ENCODE results near the gene ADARB2. TPM values are rescaled to one million over a fixed set of nuclear protein-coding genes. Genes with fewer than 3 reads are reported as not detected.

The ADARB2 gene
- total and polyA plus RNA-seq, 8 donors: 0.41 to 0.92 (median 0.76) TPM

GRCh38 chr10:1483246-1483645 is 254.1 kb downstream of the ADARB2 start:
- DNase-seq (no peak), ATAC-seq (no peak)
- intact Hi-C loops (cut with DNase I): no loop called here
- no peak overlapping the region for H3K27ac ChIP-seq
- no peaks in the 10 kb centered on the region for H3K9me3 ChIP-seq
- H3K4me1 ChIP-seq: no peaks in the 10 kb centered on the region
- no peaks in the 10 kb centered on the region for H3K36me3 ChIP-seq
- H3K27me3 ChIP-seq: no peaks in the 10 kb centered on the region
- H3K4me3 ChIP-seq: no peak overlapping the region
- TF ChIP-seq, protein P1, sequence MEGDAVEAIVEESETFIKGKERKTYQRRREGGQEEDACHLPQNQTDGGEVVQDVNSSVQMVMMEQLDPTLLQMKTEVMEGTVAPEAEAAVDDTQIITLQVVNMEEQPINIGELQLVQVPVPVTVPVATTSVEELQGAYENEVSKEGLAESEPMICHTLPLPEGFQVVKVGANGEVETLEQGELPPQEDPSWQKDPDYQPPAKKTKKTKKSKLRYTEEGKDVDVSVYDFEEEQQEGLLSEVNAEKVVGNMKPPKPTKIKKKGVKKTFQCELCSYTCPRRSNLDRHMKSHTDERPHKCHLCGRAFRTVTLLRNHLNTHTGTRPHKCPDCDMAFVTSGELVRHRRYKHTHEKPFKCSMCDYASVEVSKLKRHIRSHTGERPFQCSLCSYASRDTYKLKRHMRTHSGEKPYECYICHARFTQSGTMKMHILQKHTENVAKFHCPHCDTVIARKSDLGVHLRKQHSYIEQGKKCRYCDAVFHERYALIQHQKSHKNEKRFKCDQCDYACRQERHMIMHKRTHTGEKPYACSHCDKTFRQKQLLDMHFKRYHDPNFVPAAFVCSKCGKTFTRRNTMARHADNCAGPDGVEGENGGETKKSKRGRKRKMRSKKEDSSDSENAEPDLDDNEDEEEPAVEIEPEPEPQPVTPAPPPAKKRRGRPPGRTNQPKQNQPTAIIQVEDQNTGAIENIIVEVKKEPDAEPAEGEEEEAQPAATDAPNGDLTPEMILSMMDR (IDR thresholded peaks at IDR 0.05): no peak

DNA sequence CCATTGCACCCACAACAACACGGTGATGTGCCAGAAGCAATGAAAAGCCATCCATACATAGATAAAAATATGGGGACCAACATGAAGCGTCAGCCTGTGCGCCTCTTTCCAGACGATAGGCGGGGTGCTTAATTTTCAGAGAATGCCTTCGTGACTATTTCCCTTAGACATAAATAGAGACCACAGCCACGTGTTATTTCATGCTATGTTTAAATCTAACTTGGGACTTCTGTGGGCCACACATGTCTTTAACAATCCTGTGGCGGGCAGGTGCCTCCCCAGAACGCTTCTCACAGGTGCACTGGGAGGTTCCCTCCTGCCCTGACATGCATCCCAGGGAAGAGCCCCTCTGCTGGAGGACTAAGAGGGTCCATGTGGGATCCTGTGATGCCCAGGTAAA is 259.7 kb downstream of the ADARB2 start:
- Histone ChIP-seq H3K4me3 (no peak overlapping the region), H3K27ac (no peak overlapping the region), H3K4me1 (no peaks in the 10 kb centered on the region), H3K9me3 (no peaks in the 10 kb centered on the region), H3K36me3 (no peaks in the 10 kb centered on the region), H3K27me3 (peaks cover 0 to 15% of the 10 kb centered on the region in 2 donors)
- TF ChIP-seq, protein P1 (IDR thresholded peaks at IDR 0.05): no peak
- intact Hi-C loops (cut with DNase I): no loop called here
- DNase-seq: no peak
- no peak for ATAC-seq

DNA sequence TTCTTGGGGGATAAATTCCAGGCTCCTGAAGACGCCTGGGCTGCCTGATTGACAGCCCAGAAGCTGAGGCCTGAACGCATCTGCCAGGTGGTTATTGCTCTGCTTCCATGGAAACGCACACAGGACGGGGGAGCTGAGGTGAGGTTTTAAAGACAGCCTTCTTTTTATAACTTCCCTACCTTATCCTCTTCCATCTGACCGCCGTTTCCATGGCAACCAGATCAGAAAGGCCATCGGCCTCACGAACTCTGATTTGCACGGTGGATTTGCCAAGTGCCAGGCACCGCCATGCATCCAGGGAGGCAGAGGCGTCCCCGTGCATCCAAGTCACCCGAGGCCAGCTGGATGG is 260.9 kb downstream of the ADARB2 start:
- no peaks in the 10 kb centered on the region for H3K9me3 ChIP-seq
- H3K4me3 ChIP-seq: no peak overlapping the region
- no peaks in the 10 kb centered on the region for H3K36me3 ChIP-seq
- intact Hi-C loops (cut with DNase I): no loop called here
- ATAC-seq (no peak), DNase-seq (no peak)
- TF ChIP-seq, protein P1 (IDR thresholded peaks at IDR 0.05): no peak
- H3K4me1 ChIP-seq: no peaks in the 10 kb centered on the region
- H3K27ac ChIP-seq: no peak overlapping the region
- H3K27me3 ChIP-seq: peaks cover 0 to 17% of the 10 kb centered on the region in 2 donors

- H3K9me3 ChIP-seq: no peaks in the 10 kb centered on the region
- no peak for ATAC-seq
- intact Hi-C loops (cut with DNase I): no loop called here
- no peak overlapping the region for H3K4me3 ChIP-seq
- peaks cover 0 to 21% of the 10 kb centered on the region in 2 donors for H3K27me3 ChIP-seq
- no peak overlapping the region for H3K27ac ChIP-seq
- no peaks in the 10 kb centered on the region for H3K36me3 ChIP-seq
- TF ChIP-seq, protein P1 (IDR thresholded peaks at IDR 0.05): no peak
- H3K4me1 ChIP-seq: no peaks in the 10 kb centered on the region
- peak in 1 of 4 donors; percentile 53 for DNase-seq
Measured at GRCh38 chr10:1475771-1476454, 261.4 kb downstream of the ADARB2 start.

- H3K36me3 ChIP-seq: no peaks in the 10 kb centered on the region
- DNase-seq: no peak
- H3K4me1 ChIP-seq: no peaks in the 10 kb centered on the region
- H3K9me3 ChIP-seq: no peaks in the 10 kb centered on the region
- no peak overlapping the region for H3K27ac ChIP-seq
- no peak for ATAC-seq
- peaks cover 0 to 21% of the 10 kb centered on the region in 2 donors for H3K27me3 ChIP-seq
- TF ChIP-seq, protein P1 (IDR thresholded peaks at IDR 0.05): no peak
- intact Hi-C loops (cut with DNase I): no loop called here
- no peak overlapping the region for H3K4me3 ChIP-seq
Measured at GRCh38 chr10:1475098-1475591, 262.2 kb downstream of the ADARB2 start.
